HEK293 (cell line): ENCODE measurements around the gene BRF1.

Experiments
- BCL11A ChIP-seq: fragments of 450-650 bp; formaldehyde crosslinking; IDR thresholded peaks from 2 replicates; pipeline ENCODE4 v1.5.1; 2016; ENCODE audit warnings: low read depth, missing biosample characterization, missing genetic modification characterization
- CTCF ChIP-seq: fragments of 450-650 bp; formaldehyde crosslinking; IDR thresholded peaks from 2 replicates; pipeline ENCODE4 v1.5.1; 2016; ENCODE audit warnings: missing biosample characterization, missing genetic modification characterization
- PATZ1 ChIP-seq: fragments of 450-650 bp; formaldehyde crosslinking; IDR thresholded peaks from 2 replicates; pipeline ENCODE4 v1.5.1; 2016; ENCODE audit warnings: missing biosample characterization, missing genetic modification characterization
- PRDM1 ChIP-seq: fragments of 450-650 bp; formaldehyde crosslinking; IDR thresholded peaks from 2 replicates; pipeline ENCODE4; 2016; ENCODE audit warnings: missing biosample characterization, missing genetic modification characterization
- RBAK ChIP-seq: fragments of 450-650 bp; formaldehyde crosslinking; IDR thresholded peaks from 2 replicates; pipeline ENCODE4 v1.5.1; 2016; ENCODE audit warnings: missing biosample characterization, missing genetic modification characterization
- ZBTB49 ChIP-seq: fragments of 450-650 bp; formaldehyde crosslinking; IDR thresholded peaks from 2 replicates; pipeline ENCODE4 v1.5.1; 2016; ENCODE audit warnings: missing biosample characterization, missing genetic modification characterization, low read depth
- ZIC2 ChIP-seq: fragments of 450-650 bp; formaldehyde crosslinking; IDR thresholded peaks from 2 replicates; pipeline ENCODE4 v1.5.1; 2016; ENCODE audit warnings: missing biosample characterization, missing genetic modification characterization
- ZNF274 ChIP-seq, 2 experiments: fragments of 200-500 bp in 1 of 2; fragments of 450-650 bp in 1 of 2; sonication (Bioruptor generic) in 1 of 2; formaldehyde crosslinking in 1 of 2; IDR thresholded peaks; 2 replicates each; pipeline versions ENCODE4 v1.5.1 to v1.6.1; 2014 to 2016; ENCODE audit warnings: borderline replicate concordance in 1 of 2, inconsistent platforms in 1 of 2, low read length in 1 of 2, missing biosample characterization in 1 of 2, missing genetic modification characterization in 1 of 2
- ZSCAN30 ChIP-seq: fragments of 450-650 bp; IDR thresholded peaks from 2 replicates; pipeline ENCODE4 v1.5.1; 2018; ENCODE audit warnings: missing biosample characterization, mild to moderate bottlenecking, missing genetic modification characterization, moderate library complexity

GRCh38 chr14:105209646-105210045 is 91.2 kb downstream of the BRF1 start:
- TF ChIP-seq CTCF (tag by site-specific recombination) (no peak), RBAK (tag by site-specific recombination) (no peak), PRDM1 (tag by site-specific recombination) (no peak), BCL11A (tag by site-specific recombination) (no peak), PATZ1 (tag by site-specific recombination) (no peak), ZBTB49 (tag by site-specific recombination) (no peak), ZSCAN30 (tag by site-specific recombination) (no peak), ZNF274 (IDR thresholded peaks at IDR 0.05; ENCODE audit: low read length) (no peak), ZNF274 (tag by site-specific recombination; IDR thresholded peaks at IDR 0.05; ENCODE audit: borderline replicate concordance) (no peak), ZIC2 (no peak)
